K562 (cell line): ENCODE data around the gene GIT2. TPM values are rescaled to one million over a fixed set of nuclear protein-coding genes. Genes with fewer than 3 reads are reported as not detected.
A peak's percentile ranks its signal among the peaks of the same experiment; 100 is the strongest.

ENCODE experiments used
- CBFA2T3 ChIP-seq: fragments of 450-650 bp; IDR thresholded peaks from 2 replicates; pipeline ENCODE4 v1.6.1; 2017
- MAFF ChIP-seq: IDR thresholded peaks from 2 replicates; pipeline ENCODE4 v1.6.1; 2012; ENCODE audit warnings: low read length, improper control_type of control experiment
- SNIP1 ChIP-seq: fragments of 450-650 bp; IDR thresholded peaks from 2 replicates; pipeline ENCODE4 v1.7.1; 2017; ENCODE audit warnings: low read depth, mild to moderate bottlenecking
- TFAP4 ChIP-seq: sonication (generic); formaldehyde crosslinking; IDR thresholded peaks from 2 replicates; pipeline ENCODE4 v1.8.0; 2022; ENCODE audit warnings: missing genetic modification reagents, mild to moderate bottlenecking, moderate library complexity, borderline replicate concordance
- THAP7 ChIP-seq: fragments of 250-450 bp; sonication (Bioruptor Pico); IDR thresholded peaks from 2 replicates; pipeline ENCODE4 v1.5.0; 2021
- ZNF263 ChIP-seq: sonication (generic); formaldehyde crosslinking; IDR thresholded peaks from 2 replicates; pipeline ENCODE4 v1.8.0; 2022; ENCODE audit warnings: mild to moderate bottlenecking, missing genetic modification reagents, borderline replicate concordance
- ZNF282 ChIP-seq: sonication (generic); formaldehyde crosslinking; IDR thresholded peaks from 2 replicates; pipeline ENCODE4 v1.8.1; 2023; ENCODE audit warnings: missing genetic modification reagents
- polyA plus RNA-seq, 8 experiments: library from polyadenylated mRNA; depleted of rRNA in 4 of 8; stranded (reverse) in 5 of 8; unstranded in 3 of 8; fragments of >200 nt; fragmentation: Nextera tagmentation in 2 of 8; fragmentation: Illumina TruSeq in 1 of 8; extraction: Ambion mirVana in 2 of 8; extraction: Trizol in 1 of 8; gene quantifications; 2 replicates each; pipeline versions ENCODE4 v1.2.1 to v1.2.3, GENCODE V29; 2011 to 2014; ENCODE audit warnings: inconsistent platforms in 1 of 8, missing spikeins in 1 of 8
- total RNA-seq, 7 experiments: library from RNA; depleted of rRNA in 6 of 7; stranded (reverse); fragments of >200 nt in 6 of 7; fragmentation: Illumina TruSeq in 2 of 7; extraction: Trizol in 2 of 7; gene quantifications; 2 replicates each; pipeline versions ENCODE4 v1.2.1 to v1.2.3, GENCODE V29; 2011 to 2021; ENCODE audit warnings: low replicate concordance in 1 of 7
- TF ChIP-seq, protein P1 (sequence below): fragments of 450-650 bp; IDR thresholded peaks from 2 replicates; pipeline ENCODE4 v1.6.1; 2016; ENCODE audit warnings: low read depth
- TF ChIP-seq, protein P2 (sequence below): fragments of 450-650 bp; IDR thresholded peaks from 2 replicates; pipeline ENCODE4 v1.6.1; 2018; ENCODE audit warnings: mild to moderate bottlenecking, low read depth; ENCODE audit not compliant: partially characterized antibody
- TF ChIP-seq, protein P3 (sequence below), 2 experiments: fragments of 450-650 bp in 1 of 2; sonication (generic) in 1 of 2; formaldehyde crosslinking; conservative IDR thresholded peaks; 2 replicates each; pipeline versions ENCODE4 v1.4.0 to v1.8.1; 2020 to 2022; ENCODE audit warnings: mild to moderate bottlenecking in 1 of 2, missing genetic modification reagents in 1 of 2
- TF ChIP-seq, protein P4 (sequence below): fragments of 450-650 bp; IDR thresholded peaks from 2 replicates; pipeline ENCODE4 v1.6.1; 2016; ENCODE audit warnings: low read depth, mild to moderate bottlenecking, moderate library complexity

GIT2 gene
- total and polyA plus RNA-seq, 9 of the 15 experiments (the other 6 are each of a cell fraction or from before 2014, with no cell fraction given) = 4.0 to 30.4 (median 23.5) TPM

DNA sequence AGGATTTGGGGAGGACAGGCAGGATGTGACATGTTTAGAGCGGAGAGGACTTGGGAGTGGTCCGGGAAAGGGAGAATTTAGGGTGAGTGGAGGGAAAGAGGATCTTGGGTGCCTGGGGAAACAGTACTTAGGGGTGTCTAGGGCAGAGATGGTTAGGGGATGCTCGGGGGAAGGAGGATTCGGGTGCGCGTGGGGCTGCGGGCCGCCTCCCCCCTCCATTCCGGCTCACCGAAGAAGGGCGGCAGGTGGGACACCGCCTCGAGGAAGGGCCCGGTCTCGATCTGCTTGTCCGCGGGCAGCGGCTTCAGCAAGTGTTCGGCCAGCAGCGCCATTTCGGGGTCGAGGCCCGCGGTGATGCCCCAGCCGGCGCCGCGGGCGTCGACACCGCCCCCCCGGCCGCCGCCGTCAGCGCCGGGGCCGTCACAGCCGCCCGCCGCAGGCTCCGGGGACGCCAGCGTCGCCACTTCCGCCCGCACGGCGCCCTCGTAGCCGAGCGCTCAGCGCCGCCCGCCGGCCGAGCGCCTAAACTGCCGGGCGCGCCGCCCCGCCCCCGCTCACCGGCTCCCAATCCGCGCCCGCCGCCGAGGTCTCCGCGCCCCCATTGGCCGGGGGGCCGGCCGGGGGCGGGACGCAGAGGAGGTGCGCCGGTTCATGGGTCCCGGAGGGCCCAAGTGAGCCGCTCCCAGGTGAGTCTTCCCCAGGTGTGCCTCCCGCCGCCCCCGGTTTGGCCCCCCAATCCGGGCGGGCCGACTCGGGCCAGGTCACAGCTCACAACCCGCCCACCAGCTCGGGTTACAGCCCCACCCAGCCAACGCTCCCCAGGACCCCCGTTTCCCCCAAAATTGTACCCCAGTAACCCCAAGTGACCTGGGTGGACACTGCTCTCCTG is 115.9 kb downstream of the GIT2 start, which contains the start of gene GLTP (continued):
- TF ChIP-seq, protein P1, sequence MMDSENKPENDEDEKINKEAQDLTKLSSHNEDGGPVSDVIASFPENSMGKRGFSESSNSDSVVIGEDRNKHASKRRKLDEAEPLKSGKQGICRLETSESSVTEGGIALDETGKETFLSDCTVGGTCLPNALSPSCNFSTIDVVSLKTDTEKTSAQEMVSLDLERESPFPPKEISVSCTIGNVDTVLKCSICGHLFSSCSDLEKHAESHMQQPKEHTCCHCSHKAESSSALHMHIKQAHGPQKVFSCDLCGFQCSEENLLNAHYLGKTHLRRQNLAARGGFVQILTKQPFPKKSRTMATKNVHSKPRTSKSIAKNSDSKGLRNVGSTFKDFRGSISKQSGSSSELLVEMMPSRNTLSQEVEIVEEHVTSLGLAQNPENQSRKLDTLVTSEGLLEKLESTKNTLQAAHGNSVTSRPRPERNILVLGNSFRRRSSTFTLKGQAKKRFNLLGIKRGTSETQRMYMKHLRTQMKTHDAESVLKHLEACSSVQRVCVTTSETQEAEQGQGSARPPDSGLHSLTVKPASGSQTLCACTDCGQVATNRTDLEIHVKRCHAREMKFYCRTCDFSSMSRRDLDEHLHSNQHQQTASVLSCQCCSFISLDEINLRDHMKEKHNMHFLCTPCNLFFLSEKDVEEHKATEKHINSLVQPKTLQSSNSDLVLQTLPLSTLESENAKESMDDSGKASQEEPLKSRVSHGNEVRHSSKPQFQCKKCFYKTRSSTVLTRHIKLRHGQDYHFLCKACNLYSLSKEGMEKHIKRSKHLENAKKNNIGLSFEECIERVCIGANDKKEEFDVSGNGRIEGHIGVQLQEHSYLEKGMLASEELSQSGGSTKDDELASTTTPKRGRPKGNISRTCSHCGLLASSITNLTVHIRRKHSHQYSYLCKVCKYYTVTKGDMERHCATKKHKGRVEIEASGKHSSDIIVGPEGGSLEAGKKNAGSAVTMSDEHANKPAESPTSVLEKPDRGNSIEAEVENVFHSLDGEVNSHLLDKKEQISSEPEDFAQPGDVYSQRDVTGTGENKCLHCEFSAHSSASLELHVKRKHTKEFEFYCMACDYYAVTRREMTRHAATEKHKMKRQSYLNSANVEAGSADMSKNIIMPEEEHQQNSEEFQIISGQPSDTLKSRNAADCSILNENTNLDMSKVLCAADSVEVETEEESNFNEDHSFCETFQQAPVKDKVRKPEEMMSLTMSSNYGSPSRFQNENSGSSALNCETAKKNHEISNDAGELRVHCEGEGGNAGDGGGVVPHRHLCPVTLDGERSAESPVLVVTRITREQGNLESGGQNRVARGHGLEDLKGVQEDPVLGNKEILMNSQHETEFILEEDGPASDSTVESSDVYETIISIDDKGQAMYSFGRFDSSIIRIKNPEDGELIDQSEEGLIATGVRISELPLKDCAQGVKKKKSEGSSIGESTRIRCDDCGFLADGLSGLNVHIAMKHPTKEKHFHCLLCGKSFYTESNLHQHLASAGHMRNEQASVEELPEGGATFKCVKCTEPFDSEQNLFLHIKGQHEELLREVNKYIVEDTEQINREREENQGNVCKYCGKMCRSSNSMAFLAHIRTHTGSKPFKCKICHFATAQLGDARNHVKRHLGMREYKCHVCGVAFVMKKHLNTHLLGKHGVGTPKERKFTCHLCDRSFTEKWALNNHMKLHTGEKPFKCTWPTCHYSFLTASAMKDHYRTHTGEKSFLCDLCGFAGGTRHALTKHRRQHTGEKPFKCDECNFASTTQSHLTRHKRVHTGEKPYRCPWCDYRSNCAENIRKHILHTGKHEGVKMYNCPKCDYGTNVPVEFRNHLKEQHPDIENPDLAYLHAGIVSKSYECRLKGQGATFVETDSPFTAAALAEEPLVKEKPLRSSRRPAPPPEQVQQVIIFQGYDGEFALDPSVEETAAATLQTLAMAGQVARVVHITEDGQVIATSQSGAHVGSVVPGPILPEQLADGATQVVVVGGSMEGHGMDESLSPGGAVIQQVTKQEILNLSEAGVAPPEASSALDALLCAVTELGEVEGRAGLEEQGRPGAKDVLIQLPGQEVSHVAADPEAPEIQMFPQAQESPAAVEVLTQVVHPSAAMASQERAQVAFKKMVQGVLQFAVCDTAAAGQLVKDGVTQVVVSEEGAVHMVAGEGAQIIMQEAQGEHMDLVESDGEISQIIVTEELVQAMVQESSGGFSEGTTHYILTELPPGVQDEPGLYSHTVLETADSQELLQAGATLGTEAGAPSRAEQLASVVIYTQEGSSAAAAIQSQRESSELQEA = peak; percentile 27; the same call in 1 of the 2 replicates
- TF ChIP-seq TFAP4 (CRISPR knock-in tag) = no peak
- TF ChIP-seq, protein P2, sequence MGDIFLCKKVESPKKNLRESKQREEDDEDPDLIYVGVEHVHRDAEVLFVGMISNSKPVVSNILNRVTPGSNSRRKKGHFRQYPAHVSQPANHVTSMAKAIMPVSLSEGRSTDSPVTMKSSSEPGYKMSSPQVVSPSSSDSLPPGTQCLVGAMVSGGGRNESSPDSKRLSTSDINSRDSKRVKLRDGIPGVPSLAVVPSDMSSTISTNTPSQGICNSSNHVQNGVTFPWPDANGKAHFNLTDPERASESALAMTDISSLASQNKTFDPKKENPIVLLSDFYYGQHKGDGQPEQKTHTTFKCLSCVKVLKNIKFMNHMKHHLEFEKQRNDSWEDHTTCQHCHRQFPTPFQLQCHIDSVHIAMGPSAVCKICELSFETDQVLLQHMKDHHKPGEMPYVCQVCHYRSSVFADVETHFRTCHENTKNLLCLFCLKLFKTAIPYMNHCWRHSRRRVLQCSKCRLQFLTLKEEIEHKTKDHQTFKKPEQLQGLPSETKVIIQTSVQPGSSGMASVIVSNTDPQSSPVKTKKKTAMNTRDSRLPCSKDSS = no peak
- TF ChIP-seq, protein P3, sequence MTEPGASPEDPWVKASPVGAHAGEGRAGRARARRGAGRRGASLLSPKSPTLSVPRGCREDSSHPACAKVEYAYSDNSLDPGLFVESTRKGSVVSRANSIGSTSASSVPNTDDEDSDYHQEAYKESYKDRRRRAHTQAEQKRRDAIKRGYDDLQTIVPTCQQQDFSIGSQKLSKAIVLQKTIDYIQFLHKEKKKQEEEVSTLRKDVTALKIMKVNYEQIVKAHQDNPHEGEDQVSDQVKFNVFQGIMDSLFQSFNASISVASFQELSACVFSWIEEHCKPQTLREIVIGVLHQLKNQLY (CRISPR knock-in tag; conservative IDR thresholded peaks at IDR 0.05) = no peak
- TF ChIP-seq ZNF282 (CRISPR knock-in tag) = no peak
- TF ChIP-seq MAFF = no peak
- TF ChIP-seq, protein P4, sequence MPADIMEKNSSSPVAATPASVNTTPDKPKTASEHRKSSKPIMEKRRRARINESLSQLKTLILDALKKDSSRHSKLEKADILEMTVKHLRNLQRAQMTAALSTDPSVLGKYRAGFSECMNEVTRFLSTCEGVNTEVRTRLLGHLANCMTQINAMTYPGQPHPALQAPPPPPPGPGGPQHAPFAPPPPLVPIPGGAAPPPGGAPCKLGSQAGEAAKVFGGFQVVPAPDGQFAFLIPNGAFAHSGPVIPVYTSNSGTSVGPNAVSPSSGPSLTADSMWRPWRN = no peak
- no peak for TF ChIP-seq CBFA2T3
- peak; percentile 77 for TF ChIP-seq ZNF263 (CRISPR knock-in tag)
- TF ChIP-seq THAP7 (CRISPR knock-in tag) = no peak
- TF ChIP-seq SNIP1 = no peak
